Activated T-helper 17 cell treated with anti-CD3 and anti-CD28 coated beads, Interleukin-2, amount 50 U/mL, for 72 hours (primary cell): ENCODE measurements around the gene WDR12. TPM values are rescaled to one million over a fixed set of nuclear protein-coding genes. Genes with fewer than 3 reads are reported as not detected.
A peak's percentile ranks its signal among the peaks of the same experiment; 100 is the strongest.
"Not testable (repeated sequence)": the region's sequence is repeated elsewhere in the genome, so short reads cannot be mapped to it uniquely, and the experiment has no call there.

Experiments used
- ATAC-seq: fragments of 150-1000 bp; cut with Tn5 transposase; replicated peaks from 2 replicates; pipeline ENCODE4 v1.10.0; 2021; ENCODE audit warnings: mild to moderate bottlenecking, moderate library complexity
- H3K27ac Mint-ChIP-seq: one replicate; pipeline ENCODE4 v1.8.0; 2022; ENCODE audit warnings: mixed read lengths
- H3K27me3 Mint-ChIP-seq: one replicate; pipeline ENCODE4 v1.8.0; 2022; ENCODE audit warnings: mixed read lengths
- H3K36me3 Mint-ChIP-seq: one replicate; pipeline ENCODE4 v1.8.0; 2022; ENCODE audit warnings: low read depth, mild to moderate bottlenecking, mixed read lengths
- H3K4me1 Mint-ChIP-seq: one replicate; pipeline ENCODE4 v1.8.0; 2022; ENCODE audit warnings: mixed read lengths
- H3K4me3 Mint-ChIP-seq: one replicate; pipeline ENCODE4 v1.8.0; 2022; ENCODE audit warnings: mild to moderate bottlenecking, mixed read lengths
- H3K9me3 Mint-ChIP-seq: one replicate; pipeline ENCODE4 v1.8.0; 2022; ENCODE audit warnings: mixed read lengths
- total RNA-seq, 2 donors: library from RNA; stranded (reverse); gene quantifications; one replicate each; pipeline ENCODE4 v1.2.3, GENCODE V29; 2022

Gene WDR12
- total RNA-seq, 2 donors from 2014 or later: 53.0 to 100 TPM

GRCh38 chr2:202861987-202862386 lies 49.5 kb downstream of the WDR12 start:
- no peak overlapping the region for H3K4me3 Mint-ChIP-seq
- no peaks in the 10 kb centered on the region for H3K9me3 Mint-ChIP-seq
- no peak overlapping the region for H3K27ac Mint-ChIP-seq
- H3K36me3 Mint-ChIP-seq: no peaks in the 10 kb centered on the region
- no peak for ATAC-seq
- no peaks in the 10 kb centered on the region for H3K27me3 Mint-ChIP-seq
- no peaks in the 10 kb centered on the region for H3K4me1 Mint-ChIP-seq

- Mint-ChIP-seq H3K27me3 (no peaks in the 10 kb centered on the region), H3K4me3 (no peak overlapping the region), H3K27ac (no peak overlapping the region), H3K36me3 (no peaks in the 10 kb centered on the region), H3K9me3 (no peaks in the 10 kb centered on the region), H3K4me1 (no peaks in the 10 kb centered on the region)
- ATAC-seq: no peak
These were observed 52.9 kb downstream of the WDR12 start for GRCh38 chr2:202858601-202859000.

- not testable (repeated sequence) for H3K4me1 Mint-ChIP-seq, H3K9me3 Mint-ChIP-seq, H3K4me3 Mint-ChIP-seq, H3K27me3 Mint-ChIP-seq, H3K36me3 Mint-ChIP-seq, ATAC-seq, H3K27ac Mint-ChIP-seq
These were observed 62.1 kb downstream of the WDR12 start for GRCh38 chr2:202849343-202849742.

GRCh38 chr2:202848813-202849212 lies 62.7 kb downstream of the WDR12 start:
- Mint-ChIP-seq H3K4me1 (no peaks in the 10 kb centered on the region), H3K9me3 (no peaks in the 10 kb centered on the region), H3K36me3 (no peaks in the 10 kb centered on the region), H3K4me3 (no peak overlapping the region), H3K27ac (no peak overlapping the region), H3K27me3 (no peaks in the 10 kb centered on the region)
- no peak for ATAC-seq

- Mint-ChIP-seq H3K27ac (no peak overlapping the region), H3K9me3 (peaks cover 3% of the 10 kb centered on the region), H3K4me3 (no peak overlapping the region), H3K27me3 (no peaks in the 10 kb centered on the region), H3K36me3 (no peaks in the 10 kb centered on the region), H3K4me1 (no peaks in the 10 kb centered on the region)
- ATAC-seq: no peak
These were observed 63.6 kb downstream of the WDR12 start for GRCh38 chr2:202847693-202848524.

- Mint-ChIP-seq H3K4me1 (no peaks in the 10 kb centered on the region), H3K36me3 (no peaks in the 10 kb centered on the region), H3K27ac (no peak overlapping the region), H3K4me3 (no peak overlapping the region), H3K9me3 (peaks cover 12% of the 10 kb centered on the region), H3K27me3 (no peaks in the 10 kb centered on the region)
- ATAC-seq: no peak
These were observed 66.8 kb downstream of the WDR12 start for GRCh38 chr2:202844656-202845055.

- ATAC-seq: no peak
- no peak overlapping the region for H3K4me3 Mint-ChIP-seq
These were observed 68.8 kb downstream of the WDR12 start for GRCh38 chr2:202842690-202843089.

GRCh38 chr2:202841090-202841867 lies 70.2 kb downstream of the WDR12 start:
- no peaks in the 10 kb centered on the region for H3K36me3 Mint-ChIP-seq
- ATAC-seq: no peak
- no peaks in the 10 kb centered on the region for H3K4me1 Mint-ChIP-seq
- peaks cover 12% of the 10 kb centered on the region for H3K9me3 Mint-ChIP-seq
- H3K27me3 Mint-ChIP-seq: no peaks in the 10 kb centered on the region
- H3K4me3 Mint-ChIP-seq: no peak overlapping the region
- no peak overlapping the region for H3K27ac Mint-ChIP-seq

More at GRCh38 chr2:202842690-202843089, 68.8 kb downstream of the WDR12 start:
- H3K36me3 Mint-ChIP-seq: no peaks in the 10 kb centered on the region
- no peaks in the 10 kb centered on the region for H3K27me3 Mint-ChIP-seq
- H3K27ac Mint-ChIP-seq: no peak overlapping the region
- no peaks in the 10 kb centered on the region for H3K4me1 Mint-ChIP-seq
- H3K9me3 Mint-ChIP-seq: peaks cover 12% of the 10 kb centered on the region

GRCh38 chr2:202831242-202832220 lies 79.9 kb downstream of the WDR12 start:
- H3K27ac Mint-ChIP-seq: peak overlapping the region; percentile 4
- no peaks in the 10 kb centered on the region for H3K36me3 Mint-ChIP-seq
- H3K27me3 Mint-ChIP-seq: no peaks in the 10 kb centered on the region
- H3K4me3 Mint-ChIP-seq: peak overlapping the region; percentile 3
- peaks cover 7% of the 10 kb centered on the region for H3K4me1 Mint-ChIP-seq
- no peaks in the 10 kb centered on the region for H3K9me3 Mint-ChIP-seq
- peak; percentile 80 for ATAC-seq

- no peaks in the 10 kb centered on the region for H3K9me3 Mint-ChIP-seq
- no peak overlapping the region for H3K4me3 Mint-ChIP-seq
- no peak overlapping the region for H3K27ac Mint-ChIP-seq
- no peak for ATAC-seq
- H3K36me3 Mint-ChIP-seq: no peaks in the 10 kb centered on the region
- no peaks in the 10 kb centered on the region for H3K27me3 Mint-ChIP-seq
- H3K4me1 Mint-ChIP-seq: no peaks in the 10 kb centered on the region
These were observed 86.6 kb downstream of the WDR12 start for GRCh38 chr2:202824901-202825300.

Other genes with a start within 250 kb of the WDR12 start
- gene ICA1L, start 39.9 kb downstream of the WDR12 start, total RNA-seq: 1 to 10 TPM; 2.0 to 3.2 TPM
- gene CARF, start 602 bp upstream of the WDR12 start, total RNA-seq: 1 to 10 TPM; 4.1 to 5.5 TPM
- 10 to 100 TPM; 16.1 to 31.2 TPM for gene NBEAL1, start 103.2 kb upstream of the WDR12 start, total RNA-seq